SH-SY5Y (cell line): ENCODE measurements around the gene ATAD5.

Experiments
- GATA2 ChIP-seq: IDR thresholded peaks from 2 replicates; pipeline ENCODE4 v1.6.1; 2011; ENCODE audit warnings: mild to moderate bottlenecking, low read depth, low read length
- GATA3 ChIP-seq: IDR thresholded peaks from 2 replicates; pipeline ENCODE4 v1.6.1; 2011; ENCODE audit warnings: low read depth, mild to moderate bottlenecking, low read length, moderate library complexity

DNA sequence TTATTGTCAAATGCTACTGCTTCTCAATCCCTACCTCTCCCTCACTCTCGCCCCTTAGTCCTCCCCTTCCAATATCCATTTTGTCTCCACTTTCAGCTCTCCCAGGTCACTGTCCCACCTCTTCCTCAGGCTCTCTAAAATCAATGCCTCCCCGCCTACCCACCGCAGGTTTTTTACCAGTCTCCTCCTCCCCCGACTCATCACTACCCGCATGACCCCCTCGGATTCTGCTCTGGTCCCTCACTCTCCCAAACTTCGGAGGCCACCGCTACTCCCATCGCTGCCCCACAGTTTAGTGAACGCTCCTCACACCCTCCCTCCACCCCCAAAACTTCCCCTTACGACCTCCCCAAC lies 7.8 kb upstream of the ATAD5 start:
- TF ChIP-seq GATA2, result no peak
- no peak for TF ChIP-seq GATA3
